ENCODE measurements around the gene RBMS2.

GRCh38 chr12:56645201-56645716 is 123.6 kb downstream of the RBMS2 start:
- no peak for TF ChIP-seq CTCF (IDR thresholded peaks at IDR 0.05)
- no peak for TF ChIP-seq POLR2A (IDR thresholded peaks at IDR 0.05; ENCODE audit: low read depth)
- TF ChIP-seq EP300 (IDR thresholded peaks at IDR 0.05) = no peak
